Lower leg skin (tissue), 3 donors: ENCODE data around the gene NUDT2.
"Not testable (repeated sequence)": the region's sequence is repeated elsewhere in the genome, so short reads cannot be mapped to it uniquely, and the experiment has no call there.

Source experiments
- CTCF ChIP-seq, 3 donors: fragments of 450-650 bp; IDR thresholded peaks; one replicate each; pipeline ENCODE4 v1.5.1; 2016; ENCODE audit warnings: antibody characterized with exemption in 3 of 3, mild to moderate bottlenecking in 3 of 3, moderate library complexity in 2 of 3
- POLR2A ChIP-seq, 2 donors: fragments of 450-650 bp; IDR thresholded peaks; one replicate each; pipeline ENCODE4 v1.6.1; 2016 to 2017; ENCODE audit warnings: antibody characterized with exemption in 2 of 2, mild to moderate bottlenecking in 1 of 2, moderate library complexity in 1 of 2

- TF ChIP-seq CTCF, POLR2A (IDR thresholded peaks at IDR 0.05): not testable (repeated sequence)
Measured at GRCh38 chr9:34352957-34353356, 23.6 kb downstream of the NUDT2 start.
